D721Med (cell line): ENCODE data around the gene TAF4.
A peak's percentile ranks its signal among the peaks of the same experiment; 100 is the strongest.

Experiments
- DNase-seq: peaks from one replicate; pipeline ENCODE4 v3.0.0; 2011; ENCODE audit warnings: low spot score; ENCODE audit not compliant: insufficient read length
- FAIRE-seq: peaks from 2 replicates; lab custom pipeline; 2011; peaks lifted over from hg19 to GRCh38; lab: Jason Lieb, UNC
- CTCF ChIP-seq: IDR thresholded peaks from 2 replicates; pipeline ENCODE4 v1.5.1; 2012; ENCODE audit warnings: mild to moderate bottlenecking, control low read depth; ENCODE audit not compliant: insufficient read depth; ENCODE audit errors: missing control alignments

Gene TAF4

DNA sequence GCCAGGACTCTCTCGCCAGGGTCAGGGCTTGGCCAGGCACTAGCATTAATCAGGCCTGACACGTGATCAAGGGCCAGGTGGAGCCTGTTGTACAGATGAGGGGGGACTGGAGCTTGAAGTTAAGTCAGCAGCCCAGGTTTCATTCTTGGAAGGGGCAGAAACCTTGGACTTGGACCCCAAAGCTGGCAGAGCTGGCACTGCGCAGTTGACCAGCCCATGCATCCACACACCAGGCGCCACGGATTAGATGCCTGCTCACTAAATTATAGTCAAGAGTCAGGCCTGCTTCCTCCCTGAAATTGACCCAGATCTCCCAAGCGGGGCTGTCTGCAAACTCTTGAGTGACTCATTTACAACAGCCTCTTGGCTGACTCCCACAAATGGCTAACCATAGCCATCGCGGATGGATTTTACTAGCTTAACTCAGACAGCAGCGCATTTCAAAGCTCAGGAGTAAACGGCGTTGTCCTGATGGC lies 4.1 kb upstream of the TAF4 start:
- no peak for FAIRE-seq
- no peak for DNase-seq
- no peak for TF ChIP-seq CTCF

DNA sequence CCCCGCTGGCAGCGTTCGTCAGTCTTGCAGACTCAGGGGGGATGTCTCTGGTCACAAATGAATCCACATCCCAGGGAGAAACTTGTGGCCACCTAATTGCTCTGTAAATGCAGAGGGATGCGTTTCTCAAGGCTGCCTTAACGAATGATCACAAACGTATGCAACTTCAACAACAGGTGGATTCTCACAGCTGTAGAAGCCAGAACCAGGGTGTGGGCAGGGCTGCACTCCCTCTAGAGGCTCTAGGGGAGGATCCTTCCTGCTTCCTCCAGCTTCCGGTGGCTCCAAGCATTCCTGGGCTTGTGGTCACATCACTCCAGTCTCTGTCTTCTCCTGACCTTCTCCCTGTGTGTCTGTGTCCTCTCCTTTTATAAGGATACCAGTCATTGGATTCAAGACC lies 3.3 kb upstream of the TAF4 start:
- no peak for FAIRE-seq
- no peak for DNase-seq
- no peak for TF ChIP-seq CTCF

- FAIRE-seq (no peak), DNase-seq (no peak)
- TF ChIP-seq CTCF: no peak
These were observed 2.0 kb upstream of the TAF4 start for GRCh38 chr20:62067547-62068260.

- no peak for TF ChIP-seq CTCF
- no peak for DNase-seq
- no peak for FAIRE-seq
These were observed 1.3 kb upstream of the TAF4 start for GRCh38 chr20:62066983-62067433.

GRCh38 chr20:62066339-62066982 lies 780 bp upstream of the TAF4 start:
- DNase-seq (peak; percentile 54), FAIRE-seq (no peak)
- TF ChIP-seq CTCF: no peak

GRCh38 chr20:62064770-62065673 lies 659 bp downstream of the TAF4 start:
- no peak for FAIRE-seq
- TF ChIP-seq CTCF: no peak
- no peak for DNase-seq
